ENCODE measurements around the gene TRIM17. TPM values are rescaled to one million over a fixed set of nuclear protein-coding genes. Genes with fewer than 3 reads are reported as not detected.

Gene TRIM17
- total and polyA plus RNA-seq, 2 of the 8 experiments (the other 6 are each of a cell fraction or from before 2014, with no cell fraction given) = 1.1 to 2.2 TPM

GRCh38 chr1:228429007-228429406 is 12.3 kb upstream of the TRIM17 start:
- H4K20me1 ChIP-seq (replicated peaks in 1 of 2; ENCODE audit: control insufficient read depth in 1 of 2, insufficient read depth in 2 of 2, low read length in 2 of 2) = no peaks in the 10 kb centered on the region
- H2BK5ac ChIP-seq (ENCODE audit: low read depth, low read length) = no peak overlapping the region
- peaks cover 1 to 22% (median 10%) of the 10 kb centered on the region in 4 experiments; a peak in 5 of 7 replicates for H3K27me3 ChIP-seq (replicated peaks in 1 of 4; ENCODE audit: control insufficient read depth in 3 of 4, extremely low read depth in 1 of 4, insufficient read depth in 3 of 4, low read length in 3 of 4)
- no peak overlapping the region for H2AK5ac ChIP-seq (ENCODE audit: low read depth, low read length)
- 86% methylated on average over 8 of the region's 8 CpGs; no CpG with 5 or more reads in 1 of the 2 experiments for WGBS, 2 experiments (ENCODE audit: extremely low coverage in 1 of 2, insufficient coverage in 1 of 2, insufficient read length in 1 of 2, insufficient replicate concordance in 2 of 2, low coverage in 1 of 2, low lambda C conversion rate in 2 of 2, missing lambda C conversion rate in 1 of 2)
- no peak overlapping the region for H3K23ac ChIP-seq (ENCODE audit: insufficient read length)
- H3K18ac ChIP-seq (ENCODE audit: extremely low read depth, low read length) = no peak overlapping the region; the same call in 1 of the 2 replicates
- H3K79me2 ChIP-seq (ENCODE audit: control insufficient read depth in 1 of 2, insufficient read depth in 2 of 2, low read length in 2 of 2) = no peaks in the 10 kb centered on the region
- H3K79me1 ChIP-seq (ENCODE audit: low read depth, low read length) = no peaks in the 10 kb centered on the region
- no peak overlapping the region for H3K56ac ChIP-seq (replicated peaks; ENCODE audit: insufficient read length, low read depth, low read length)
- no peak overlapping the region for H2BK12ac ChIP-seq (ENCODE audit: low read depth, low read length)
- no peaks in the 10 kb centered on the region for H3K36me3 ChIP-seq (ENCODE audit: control insufficient read depth in 2 of 4, insufficient read depth in 4 of 4, low read length in 3 of 4)
- no peak overlapping the region for H3K4me2 ChIP-seq (ENCODE audit: insufficient read depth in 1 of 2, low read depth in 2 of 2, low read length in 2 of 2)
- H4K91ac ChIP-seq (replicated peaks; ENCODE audit: insufficient read length, low read length) = no peak overlapping the region
- FAIRE-seq (no peak), DNase-seq (ENCODE audit: low read depth in 1 of 2, low spot score in 2 of 2) (no peak)
- no peak overlapping the region for H3K9ac ChIP-seq (replicated peaks in 1 of 4; ENCODE audit: extremely low read depth in 1 of 4, low read depth in 3 of 4, low read length in 3 of 4)
- H3K4ac ChIP-seq (replicated peaks; ENCODE audit: insufficient read length, low read depth, low read length) = no peak overlapping the region
- no peak overlapping the region for H3K27ac ChIP-seq (ENCODE audit: low read depth, low read length)
- no peak overlapping the region for H2AFZ ChIP-seq (ENCODE audit: low read length)
- no peak overlapping the region for H3K4me3 ChIP-seq (ENCODE audit: extremely low read depth in 1 of 4, insufficient read depth in 2 of 4, low read depth in 3 of 4, low read length in 4 of 4)
- H2BK20ac ChIP-seq (ENCODE audit: low read length) = no peak overlapping the region
- H2BK120ac ChIP-seq (replicated peaks; ENCODE audit: low read depth, low read length) = no peak overlapping the region
- no peak overlapping the region for H3K14ac ChIP-seq (ENCODE audit: insufficient read length)
- POLR2A ChIA-PET (ENCODE audit: partially characterized antibody) = interaction anchor here (0.6 to 2.9 kb wide), 2 partner anchors 10 to 29 kb away, joined by 3 to 13 read pairs; a partner anchor contains a TSS
- H3K23me2 ChIP-seq (ENCODE audit: low read depth, low read length) = no peaks in the 10 kb centered on the region
- no peak overlapping the region for H4K5ac ChIP-seq (ENCODE audit: insufficient read length, low read depth, low read length)
- H2BK15ac ChIP-seq (ENCODE audit: low read length) = no peak overlapping the region
- H3K4me1 ChIP-seq (replicated peaks in 1 of 4; ENCODE audit: control insufficient read depth in 3 of 4, insufficient read depth in 4 of 4, low read length in 3 of 4) = peaks cover 0 to 6% (median 2%) of the 10 kb centered on the region in 4 experiments; a peak in 3 of 7 replicates
- no peak overlapping the region for H4K8ac ChIP-seq (ENCODE audit: extremely low read depth, insufficient read depth, low read length)
- H3K9me3 ChIP-seq (ENCODE audit: insufficient read depth in 2 of 2, low read depth in 1 of 2, low read length in 1 of 2) = peaks cover 0 to 12% of the 10 kb centered on the region in 2 experiments; a peak in 1 of 4 replicates
- TF ChIP-seq PHF8 (conservative IDR thresholded peaks at IDR 0.05; ENCODE audit: low read depth, low read length) (no peak), TEAD4 (IDR thresholded peaks at IDR 0.05; ENCODE audit: low read depth, low read length) (no peak), SIX5 (IDR thresholded peaks at IDR 0.05; ENCODE audit: low read depth, low read length) (no peak), POLR2A (IDR thresholded peaks at IDR 0.05; ENCODE audit: control extremely low read depth in 1 of 2, low read depth in 2 of 2, low read length in 2 of 2) (no peak), GTF2F1 (IDR thresholded peaks at IDR 0.05; ENCODE audit: borderline replicate concordance, low read depth, low read length) (no peak), SUZ12 (IDR thresholded peaks at IDR 0.05; ENCODE audit: low read length) (no peak), CREB1 (IDR thresholded peaks at IDR 0.05) (no peak), MAFK (IDR thresholded peaks at IDR 0.05; ENCODE audit: low read depth, low read length) (no peak), TAF1 (IDR thresholded peaks at IDR 0.05; ENCODE audit: low read depth, low read length) (no peak), KDM4A (IDR thresholded peaks at IDR 0.05; ENCODE audit: low read depth, low read length, severe bottlenecking) (no peak), CBX8 (IDR thresholded peaks at IDR 0.05; ENCODE audit: borderline replicate concordance, low read depth, low read length) (no peak)
- CTCF ChIA-PET (ENCODE audit: partially characterized antibody) = interaction anchor here (0.8 kb wide), 2 partner anchors 14 to 17 kb away, joined by 3 read pairs; no protein-coding TSS in a partner anchor
